Activated CD8-positive, alpha-beta memory T cell treated with anti-CD3 and anti-CD28 coated beads, Interleukin-2, amount 50 U/mL, for 24 hours (primary cell): Measurements from ENCODE around the gene DNAAF2.
"Not testable (repeated sequence)": the region's sequence is repeated elsewhere in the genome, so short reads cannot be mapped to it uniquely, and the experiment has no call there.

Experiments used
- DNase-seq: peaks from one replicate; pipeline ENCODE4 v3.0.0-alpha.2; 2020; ENCODE audit errors: extremely low read depth

DNAAF2 gene

GRCh38 chr14:49634547-49635334 lies at the start of gene DNAAF2:
DNAAF2 (minus strand) TSS chr14:49635244; CDS start chr14:49635149, 95 bp downstream.
- DNase-seq: no peak

- no peak for DNase-seq
Measured at GRCh38 chr14:49679271-49679670, 44.2 kb upstream of the DNAAF2 start.

DNA sequence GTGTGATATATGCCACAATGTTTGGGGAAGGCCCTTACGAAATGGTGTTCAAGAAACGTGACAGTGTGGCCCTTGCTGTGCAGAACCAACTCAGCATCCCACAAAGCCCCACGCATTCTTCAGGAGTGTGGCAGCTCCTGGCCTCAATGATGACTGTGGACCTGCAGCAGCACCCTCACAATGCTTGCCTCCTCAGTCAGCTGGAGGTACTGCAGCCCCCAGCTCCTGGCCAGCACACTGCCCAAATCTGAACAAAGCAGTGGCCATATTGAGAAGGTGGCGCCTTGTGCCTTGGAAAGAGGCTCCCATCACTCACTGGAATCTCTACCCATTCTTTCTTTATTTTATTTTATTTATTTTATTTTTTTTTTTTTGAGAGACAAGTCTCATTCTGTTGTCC lies 42.6 kb upstream of the DNAAF2 start:
- no peak for DNase-seq

- DNase-seq: no peak
Measured at GRCh38 chr14:49673586-49673985, 38.5 kb upstream of the DNAAF2 start.

GRCh38 chr14:49670475-49670874 lies 35.4 kb upstream of the DNAAF2 start:
- no peak for DNase-seq

GRCh38 chr14:49659526-49660455 lies 24.7 kb upstream of the DNAAF2 start:
- DNase-seq: no peak

DNA sequence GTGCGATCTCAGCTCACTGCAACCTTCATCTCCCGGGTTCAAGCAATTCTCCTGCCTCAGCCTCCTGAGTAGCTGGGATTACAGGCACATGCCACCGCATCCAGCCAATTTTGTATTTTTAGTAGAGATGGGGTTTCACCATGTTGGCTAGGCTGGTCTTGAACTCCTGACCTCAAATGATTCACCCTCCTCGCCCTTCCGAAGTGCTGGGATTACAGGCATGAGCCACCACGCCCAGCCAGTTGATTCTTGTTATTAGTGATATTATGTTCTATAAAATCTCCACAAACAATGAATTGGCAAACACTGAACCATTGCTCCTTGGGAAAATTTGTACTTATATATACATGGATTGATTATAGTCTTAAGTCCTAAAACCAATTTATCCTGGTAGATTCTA lies 22.5 kb upstream of the DNAAF2 start:
- not testable (repeated sequence) for DNase-seq

DNA sequence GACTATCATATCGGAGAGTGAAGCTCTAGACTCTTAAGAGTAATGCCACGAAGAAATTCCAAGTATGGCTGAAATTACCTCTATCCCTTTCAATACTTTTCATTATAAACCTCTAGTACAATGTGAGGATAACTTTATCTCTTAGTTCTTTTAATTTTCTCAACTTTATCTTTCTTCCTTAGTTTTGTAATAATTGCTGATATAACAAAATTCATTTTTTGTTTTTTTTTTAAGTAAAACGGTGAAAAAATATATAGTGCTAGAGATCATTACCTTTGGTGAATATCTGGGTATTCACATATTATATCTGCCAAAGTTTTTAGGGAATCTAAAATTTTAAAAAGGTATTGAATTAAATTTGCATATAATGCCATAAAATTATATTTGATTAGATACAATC lies 19.5 kb upstream of the DNAAF2 start:
- DNase-seq: no peak

- DNase-seq: no peak
Measured at GRCh38 chr14:49653508-49653907, 18.5 kb upstream of the DNAAF2 start.

DNA sequence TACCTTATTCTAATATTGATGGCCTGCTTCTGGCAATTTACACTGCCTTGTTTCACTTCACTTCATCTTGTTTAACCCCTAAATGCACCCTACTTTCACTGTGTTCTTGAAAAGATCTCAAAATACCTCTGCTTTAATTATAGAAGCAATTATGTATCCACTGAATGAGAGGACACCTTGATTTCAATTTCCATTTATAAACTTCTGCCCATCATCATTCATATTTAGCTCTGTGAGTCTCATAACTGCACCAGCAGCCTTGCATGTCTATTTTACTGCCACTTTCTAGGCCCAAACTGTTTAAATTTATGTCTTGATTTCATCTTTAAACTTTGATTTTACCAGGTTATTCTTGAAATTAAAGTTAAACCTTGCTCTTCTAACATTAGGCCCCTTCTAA lies 7.1 kb upstream of the DNAAF2 start:
- no peak for DNase-seq

- no peak for DNase-seq
Measured at GRCh38 chr14:49641697-49642129, 6.7 kb upstream of the DNAAF2 start.

DNA sequence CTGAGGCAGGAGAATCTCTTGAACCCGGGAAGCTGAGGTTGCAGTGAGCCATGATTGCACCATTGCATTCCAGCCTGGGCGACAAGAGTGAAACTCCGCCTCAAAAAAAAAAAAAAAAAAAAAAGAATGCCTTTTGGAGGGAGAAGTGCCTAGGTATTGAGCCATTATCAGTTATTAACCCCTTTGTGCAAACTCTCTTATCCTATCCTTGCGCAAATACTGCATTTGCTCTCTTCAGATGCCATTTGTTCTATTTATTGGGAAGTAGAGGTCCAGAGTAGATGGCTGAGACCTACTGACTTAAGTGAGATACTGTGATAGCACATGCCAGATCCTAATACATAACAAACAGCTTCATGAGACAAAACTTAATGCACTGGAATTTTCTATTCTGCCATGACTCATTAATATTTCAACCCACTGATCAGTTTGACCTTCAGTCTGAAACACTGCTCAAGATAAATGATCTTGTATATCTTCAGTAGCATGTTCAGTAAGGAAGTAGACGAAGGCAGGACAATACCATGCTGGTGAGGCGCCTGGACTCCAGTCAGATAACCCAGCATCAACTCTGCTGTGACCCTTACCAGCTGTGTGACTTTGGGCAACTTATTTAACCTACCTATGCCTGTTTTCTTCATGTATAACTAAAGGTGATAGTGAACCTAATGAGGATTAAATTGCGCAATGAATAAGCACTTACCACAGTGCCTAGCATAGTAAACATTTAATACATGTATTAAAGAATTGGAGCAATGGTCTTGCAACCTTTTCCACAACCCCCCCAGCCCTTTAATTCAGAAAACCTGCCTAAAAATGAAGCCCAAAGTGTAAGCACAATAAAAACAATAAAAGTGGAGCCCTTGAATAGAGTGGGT lies 5.7 kb upstream of the DNAAF2 start:
- DNase-seq: no peak

DNA sequence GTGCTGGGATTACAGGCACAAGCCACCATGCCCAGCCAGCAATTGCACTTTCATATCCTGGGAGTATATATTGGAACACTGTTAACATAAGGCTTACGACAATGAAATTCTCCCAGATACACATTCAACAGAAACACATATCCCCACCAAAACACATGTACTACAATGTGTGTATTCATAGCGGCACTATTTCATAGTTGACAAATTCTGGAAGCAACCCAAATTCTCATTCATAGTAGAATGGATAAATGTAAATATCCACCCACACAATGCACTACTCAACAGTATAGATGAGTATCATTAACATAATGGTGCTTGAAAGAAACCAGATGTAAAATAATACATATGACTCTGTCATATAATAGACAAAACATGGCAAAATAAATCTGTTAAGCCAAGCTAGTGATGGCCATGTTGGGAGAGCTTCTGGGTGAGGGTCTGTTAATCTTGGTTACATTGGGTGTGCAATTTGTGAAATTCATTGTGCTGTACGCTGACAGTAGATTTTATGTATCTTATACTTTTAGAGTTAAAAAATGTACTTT lies 2.6 kb upstream of the DNAAF2 start:
- no peak for DNase-seq

- no peak for DNase-seq
Measured at GRCh38 chr14:49636866-49637265, 1.8 kb upstream of the DNAAF2 start.

GRCh38 chr14:49633640-49634546 lies 1.2 kb downstream of the DNAAF2 start:
- peak; percentile 82 for DNase-seq

DNA sequence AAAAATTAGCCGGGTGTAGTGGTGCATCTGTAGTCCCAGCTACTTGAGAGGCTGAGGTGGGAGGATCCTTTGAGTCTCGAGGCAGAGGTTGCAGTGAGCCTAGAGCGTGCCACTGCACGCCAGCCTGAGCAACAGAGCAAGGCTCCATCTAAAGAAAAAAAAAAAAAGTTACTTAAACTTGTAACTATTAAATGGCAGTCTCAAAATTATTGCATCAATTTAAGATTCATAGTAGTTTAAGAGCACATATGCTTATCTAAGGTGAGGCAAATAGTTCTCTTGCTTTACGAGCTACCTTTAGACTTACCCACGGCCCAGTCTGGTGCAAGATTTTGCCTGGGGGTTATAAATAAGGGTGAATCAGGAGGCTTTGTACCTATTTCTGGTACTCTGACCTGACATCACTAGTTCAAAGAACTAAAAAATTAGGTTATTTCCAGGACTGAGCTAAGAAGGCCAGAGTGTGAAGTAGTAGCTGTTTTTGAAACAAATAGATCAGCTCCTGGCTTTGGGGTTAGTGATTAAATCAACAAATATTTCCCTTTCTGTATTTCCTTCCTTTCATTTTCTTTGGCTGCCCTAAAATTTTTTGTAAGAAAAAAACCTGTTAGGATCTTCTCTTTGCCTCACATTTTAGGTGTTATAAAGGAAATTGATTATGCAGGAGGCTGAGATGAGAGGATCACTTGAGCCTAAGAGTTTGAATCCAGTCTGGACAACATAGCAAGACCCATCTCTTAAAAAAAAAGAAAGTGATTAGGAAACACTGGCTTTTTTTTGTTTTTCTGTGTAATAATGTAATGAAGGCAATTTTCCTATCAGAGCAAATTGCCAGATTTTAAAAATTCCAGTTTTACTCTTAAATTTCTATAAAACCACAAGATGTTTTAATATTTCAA lies 10.9 kb downstream of the DNAAF2 start:
- no peak for DNase-seq

- DNase-seq: no peak
Measured at GRCh38 chr14:49623387-49623786, 11.7 kb downstream of the DNAAF2 start.

- no peak for DNase-seq
Measured at GRCh38 chr14:49622022-49622607, 12.9 kb downstream of the DNAAF2 start.
